HFFc6 (cell line): ENCODE results near the gene HELZ. TPM values are rescaled to one million over a fixed set of nuclear protein-coding genes. Genes with fewer than 3 reads are reported as not detected.
"Not testable (repeated sequence)": the region's sequence is repeated elsewhere in the genome, so short reads cannot be mapped to it uniquely, and the experiment has no call there.

ENCODE experiments used
- DNase-seq: peaks from one replicate; pipeline ENCODE4 v3.0.0-alpha.2; 2018
- H3K27ac Mint-ChIP-seq: 2 replicates; pipeline ENCODE4 v1.8.0; 2020; ENCODE audit warnings: mild to moderate bottlenecking, mixed read lengths
- H3K27me3 Mint-ChIP-seq: 2 replicates; pipeline ENCODE4 v1.8.0; 2021; ENCODE audit warnings: mild to moderate bottlenecking, moderate library complexity, mixed read lengths; ENCODE audit not compliant: insufficient read depth
- H3K36me3 Mint-ChIP-seq: 2 replicates; pipeline ENCODE4 v1.8.0; 2021; ENCODE audit warnings: low read depth, mixed read lengths
- H3K4me1 Mint-ChIP-seq: 2 replicates; pipeline ENCODE4 v1.8.0; 2020; ENCODE audit warnings: low read depth, mixed read lengths
- H3K4me3 Mint-ChIP-seq: 2 replicates; pipeline ENCODE4 v1.8.0; 2020; ENCODE audit warnings: mild to moderate bottlenecking, moderate library complexity, mixed read lengths
- H3K9me3 Mint-ChIP-seq: 2 replicates; pipeline ENCODE4 v1.8.0; 2020; ENCODE audit warnings: mild to moderate bottlenecking, mixed read lengths
- total RNA-seq, 6 experiments: library from RNA; stranded (reverse); fragmentation: NEBNext Ultra II Directional; extraction: Animal tissue kit (Norgen Biotek cat#: 25700); gene quantifications; 2 replicates in 1 of 6; 3 replicates in 5 of 6; pipeline ENCODE4 v1.2.3, GENCODE V29; 2021
- TF ChIP-seq, protein P1 (sequence below): fragments of 200-600 bp; sonication (generic); IDR thresholded peaks from 2 replicates; pipeline ENCODE4 v1.5.0; 2021; ENCODE audit warnings: antibody characterized with exemption, mild to moderate bottlenecking

Gene HELZ
- total RNA-seq, 6 experiments from 2014 or later = 36.0 to 46.2 (median 38.4) TPM

DNA sequence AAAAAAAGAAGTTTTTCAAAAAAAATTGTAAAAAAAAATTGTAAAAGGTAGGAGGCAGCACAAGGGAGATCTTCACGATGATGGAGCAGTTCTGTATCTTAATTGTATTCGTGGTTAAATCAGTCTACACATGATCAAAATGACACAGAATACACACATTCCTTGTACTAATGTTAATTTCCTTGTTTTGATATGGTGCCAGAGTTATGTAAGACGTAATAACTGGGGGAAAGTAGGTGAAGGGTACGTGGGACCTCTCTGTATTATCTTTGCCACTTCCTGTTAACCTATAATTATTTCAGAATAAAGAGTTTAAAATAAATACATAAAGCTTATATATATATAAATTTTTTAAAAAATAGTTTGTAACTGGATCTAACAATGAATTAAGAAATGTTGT is 36.8 kb downstream of the HELZ start:
- Mint-ChIP-seq H3K27me3 (no peaks in the 10 kb centered on the region), H3K9me3 (no peaks in the 10 kb centered on the region), H3K4me1 (peaks cover 28% of the 10 kb centered on the region)

DNA sequence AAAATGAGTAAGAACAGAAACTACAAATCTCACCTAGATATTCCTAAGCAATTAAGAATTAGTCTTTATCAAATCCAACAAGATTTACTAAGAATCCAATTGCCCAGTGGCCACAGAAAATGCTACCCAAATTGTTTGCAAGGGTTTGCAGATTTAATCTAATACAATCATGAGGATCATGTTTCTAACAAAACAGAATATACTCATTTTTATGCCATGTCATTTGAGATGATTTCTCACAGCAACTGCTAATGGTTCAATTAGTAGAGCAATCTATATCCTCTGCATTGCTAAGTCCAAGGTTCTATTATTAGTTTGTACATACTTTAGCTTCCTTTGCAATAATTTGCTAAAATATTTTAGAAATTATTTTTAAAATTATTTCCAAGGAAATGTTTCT is 41.2 kb downstream of the HELZ start:
- no peaks in the 10 kb centered on the region for H3K9me3 Mint-ChIP-seq
- no peak overlapping the region for H3K27ac Mint-ChIP-seq
- peaks cover 22% of the 10 kb centered on the region for H3K36me3 Mint-ChIP-seq
- no peaks in the 10 kb centered on the region for H3K27me3 Mint-ChIP-seq
- no peak overlapping the region for H3K4me3 Mint-ChIP-seq
- DNase-seq = no peak
- no peaks in the 10 kb centered on the region for H3K4me1 Mint-ChIP-seq
- TF ChIP-seq, protein P1, sequence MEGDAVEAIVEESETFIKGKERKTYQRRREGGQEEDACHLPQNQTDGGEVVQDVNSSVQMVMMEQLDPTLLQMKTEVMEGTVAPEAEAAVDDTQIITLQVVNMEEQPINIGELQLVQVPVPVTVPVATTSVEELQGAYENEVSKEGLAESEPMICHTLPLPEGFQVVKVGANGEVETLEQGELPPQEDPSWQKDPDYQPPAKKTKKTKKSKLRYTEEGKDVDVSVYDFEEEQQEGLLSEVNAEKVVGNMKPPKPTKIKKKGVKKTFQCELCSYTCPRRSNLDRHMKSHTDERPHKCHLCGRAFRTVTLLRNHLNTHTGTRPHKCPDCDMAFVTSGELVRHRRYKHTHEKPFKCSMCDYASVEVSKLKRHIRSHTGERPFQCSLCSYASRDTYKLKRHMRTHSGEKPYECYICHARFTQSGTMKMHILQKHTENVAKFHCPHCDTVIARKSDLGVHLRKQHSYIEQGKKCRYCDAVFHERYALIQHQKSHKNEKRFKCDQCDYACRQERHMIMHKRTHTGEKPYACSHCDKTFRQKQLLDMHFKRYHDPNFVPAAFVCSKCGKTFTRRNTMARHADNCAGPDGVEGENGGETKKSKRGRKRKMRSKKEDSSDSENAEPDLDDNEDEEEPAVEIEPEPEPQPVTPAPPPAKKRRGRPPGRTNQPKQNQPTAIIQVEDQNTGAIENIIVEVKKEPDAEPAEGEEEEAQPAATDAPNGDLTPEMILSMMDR = no peak

More for the DNA sequence above, 36.8 kb downstream of the HELZ start:
- Mint-ChIP-seq H3K27ac (no peak overlapping the region), H3K4me3 (no peak overlapping the region), H3K36me3 (no peaks in the 10 kb centered on the region; the same call in 1 of the 2 replicates)
- no peak for DNase-seq
- TF ChIP-seq, protein P1 = no peak

- no peaks in the 10 kb centered on the region for H3K27me3 Mint-ChIP-seq
- H3K4me1 Mint-ChIP-seq = 0 out of 2 replicates have a peak, but pooled peaks cover under 1% of the 10 kb centered on the region
- no peak overlapping the region for H3K4me3 Mint-ChIP-seq
- TF ChIP-seq, protein P1 = no peak
- H3K9me3 Mint-ChIP-seq = no peaks in the 10 kb centered on the region
- H3K27ac Mint-ChIP-seq = no peak overlapping the region
- no peak for DNase-seq
- peaks cover 22% of the 10 kb centered on the region for H3K36me3 Mint-ChIP-seq
Measured at GRCh38 chr17:67202503-67202902, 42.5 kb downstream of the HELZ start.

GRCh38 chr17:67200727-67201301 is 44.2 kb downstream of the HELZ start:
- H3K27ac Mint-ChIP-seq = no peak overlapping the region
- DNase-seq = no peak
- peaks cover 37% of the 10 kb centered on the region for H3K36me3 Mint-ChIP-seq
- TF ChIP-seq, protein P1 = peak; percentile 75
- 0 out of 2 replicates have a peak, but pooled peaks cover 7% of the 10 kb centered on the region for H3K4me1 Mint-ChIP-seq
- H3K4me3 Mint-ChIP-seq = no peak overlapping the region
- H3K27me3 Mint-ChIP-seq = no peaks in the 10 kb centered on the region
- H3K9me3 Mint-ChIP-seq = no peaks in the 10 kb centered on the region

DNA sequence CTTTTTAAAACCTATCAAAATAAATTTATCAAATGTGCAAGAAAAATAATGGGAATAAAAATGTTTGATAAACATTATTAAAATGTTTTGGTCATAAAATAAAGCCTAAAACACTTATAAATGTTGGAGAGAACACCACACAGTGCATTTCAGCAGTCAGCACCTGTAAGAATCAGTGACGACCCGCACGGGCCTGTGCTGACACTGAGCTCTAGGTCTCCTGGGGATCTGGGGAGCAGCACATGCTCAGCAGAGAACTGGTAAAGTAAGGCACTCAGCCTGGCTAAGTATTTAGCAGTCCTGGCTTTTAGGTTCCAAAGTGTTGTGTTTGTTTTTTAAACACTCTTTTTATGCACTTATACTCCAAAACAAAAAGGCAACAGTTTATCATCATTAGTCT is 46.9 kb downstream of the HELZ start:
- Mint-ChIP-seq H3K36me3 (peaks cover 41% of the 10 kb centered on the region), H3K9me3 (no peaks in the 10 kb centered on the region), H3K4me3 (no peak overlapping the region), H3K27me3 (no peaks in the 10 kb centered on the region), H3K4me1 (peaks cover 26% of the 10 kb centered on the region), H3K27ac (no peak overlapping the region)
- TF ChIP-seq, protein P1 = no peak
- DNase-seq = no peak

GRCh38 chr17:67197023-67197422 is 48.0 kb downstream of the HELZ start:
- Mint-ChIP-seq H3K36me3 (peaks cover 37% of the 10 kb centered on the region), H3K4me1 (peaks cover 26% of the 10 kb centered on the region)
- not testable (repeated sequence) for H3K27me3 Mint-ChIP-seq, H3K4me3 Mint-ChIP-seq, H3K9me3 Mint-ChIP-seq, H3K27ac Mint-ChIP-seq, DNase-seq
